ENCODE measurements around the gene RFK.

The RFK gene

GRCh38 chr9:76405868-76406267 lies 11.6 kb upstream of the RFK start:
- DNase-seq: no peak

GRCh38 chr9:76405340-76405739 lies 11.1 kb upstream of the RFK start:
- no peak for DNase-seq

GRCh38 chr9:76404401-76404800 lies 10.2 kb upstream of the RFK start:
- no peak for DNase-seq

GRCh38 chr9:76403352-76403751 lies 9.1 kb upstream of the RFK start:
- DNase-seq: peak; percentile 9

GRCh38 chr9:76401580-76402354 lies 7.5 kb upstream of the RFK start:
- no peak for DNase-seq

- DNase-seq: no peak
Observed at GRCh38 chr9:76401176-76401575, 7.0 kb upstream of the RFK start.

GRCh38 chr9:76400534-76401096 lies 6.4 kb upstream of the RFK start:
- no peak for DNase-seq

- DNase-seq: no peak
Observed at GRCh38 chr9:76399856-76400255, 5.6 kb upstream of the RFK start.

GRCh38 chr9:76396597-76396996 lies 2.4 kb upstream of the RFK start:
- no peak for DNase-seq

- no peak for DNase-seq
Observed at GRCh38 chr9:76396144-76396543, 1.9 kb upstream of the RFK start.

GRCh38 chr9:76395381-76395780 lies 1.2 kb upstream of the RFK start:
- DNase-seq: no peak

- DNase-seq: no peak
Observed at GRCh38 chr9:76394960-76395252, 680 bp upstream of the RFK start.

- no peak for DNase-seq
Observed at GRCh38 chr9:76390656-76391055, 3.6 kb downstream of the RFK start.

- DNase-seq: peak; percentile 86
Observed at GRCh38 chr9:76379494-76379893, 14.7 kb downstream of the RFK start.

GRCh38 chr9:76378367-76379073 lies 15.7 kb downstream of the RFK start:
- DNase-seq: no peak

GRCh38 chr9:76377791-76378190 lies 16.4 kb downstream of the RFK start:
- DNase-seq: no peak

GRCh38 chr9:76374783-76375559 lies 19.3 kb downstream of the RFK start:
- DNase-seq: peak; percentile 84

- DNase-seq: no peak
Observed at GRCh38 chr9:76373784-76374474, 20.3 kb downstream of the RFK start.

GRCh38 chr9:76373173-76373783 lies 20.9 kb downstream of the RFK start:
- no peak for DNase-seq

- no peak for DNase-seq
Observed at GRCh38 chr9:76372336-76372735, 21.9 kb downstream of the RFK start.

GRCh38 chr9:76371901-76372300 lies 22.3 kb downstream of the RFK start:
- DNase-seq: no peak

- peak; percentile 49 for DNase-seq
Observed at GRCh38 chr9:76370396-76371023, 23.7 kb downstream of the RFK start.
